Measurements from ENCODE around the gene CTTNBP2NL. TPM values are rescaled to one million over a fixed set of nuclear protein-coding genes. Genes with fewer than 3 reads are reported as not detected.

CTTNBP2NL gene, protein sequence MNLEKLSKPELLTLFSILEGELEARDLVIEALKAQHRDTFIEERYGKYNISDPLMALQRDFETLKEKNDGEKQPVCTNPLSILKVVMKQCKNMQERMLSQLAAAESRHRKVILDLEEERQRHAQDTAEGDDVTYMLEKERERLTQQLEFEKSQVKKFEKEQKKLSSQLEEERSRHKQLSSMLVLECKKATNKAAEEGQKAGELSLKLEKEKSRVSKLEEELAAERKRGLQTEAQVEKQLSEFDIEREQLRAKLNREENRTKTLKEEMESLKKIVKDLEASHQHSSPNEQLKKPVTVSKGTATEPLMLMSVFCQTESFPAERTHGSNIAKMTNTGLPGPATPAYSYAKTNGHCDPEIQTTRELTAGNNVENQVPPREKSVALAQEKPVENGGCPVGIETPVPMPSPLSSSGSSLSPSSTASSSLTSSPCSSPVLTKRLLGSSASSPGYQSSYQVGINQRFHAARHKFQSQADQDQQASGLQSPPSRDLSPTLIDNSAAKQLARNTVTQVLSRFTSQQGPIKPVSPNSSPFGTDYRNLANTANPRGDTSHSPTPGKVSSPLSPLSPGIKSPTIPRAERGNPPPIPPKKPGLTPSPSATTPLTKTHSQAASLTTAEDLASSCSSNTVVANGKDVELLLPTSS
- total RNA-seq = 13.7 and 28.8 TPM in 2 replicates

GRCh38 chr1:112395821-112396652, at the start of gene CTTNBP2NL:
TSS of gene CTTNBP2NL (plus strand) at chr1:112396214. CDS start at chr1:112416166, 19,952 bp downstream.

DNA sequence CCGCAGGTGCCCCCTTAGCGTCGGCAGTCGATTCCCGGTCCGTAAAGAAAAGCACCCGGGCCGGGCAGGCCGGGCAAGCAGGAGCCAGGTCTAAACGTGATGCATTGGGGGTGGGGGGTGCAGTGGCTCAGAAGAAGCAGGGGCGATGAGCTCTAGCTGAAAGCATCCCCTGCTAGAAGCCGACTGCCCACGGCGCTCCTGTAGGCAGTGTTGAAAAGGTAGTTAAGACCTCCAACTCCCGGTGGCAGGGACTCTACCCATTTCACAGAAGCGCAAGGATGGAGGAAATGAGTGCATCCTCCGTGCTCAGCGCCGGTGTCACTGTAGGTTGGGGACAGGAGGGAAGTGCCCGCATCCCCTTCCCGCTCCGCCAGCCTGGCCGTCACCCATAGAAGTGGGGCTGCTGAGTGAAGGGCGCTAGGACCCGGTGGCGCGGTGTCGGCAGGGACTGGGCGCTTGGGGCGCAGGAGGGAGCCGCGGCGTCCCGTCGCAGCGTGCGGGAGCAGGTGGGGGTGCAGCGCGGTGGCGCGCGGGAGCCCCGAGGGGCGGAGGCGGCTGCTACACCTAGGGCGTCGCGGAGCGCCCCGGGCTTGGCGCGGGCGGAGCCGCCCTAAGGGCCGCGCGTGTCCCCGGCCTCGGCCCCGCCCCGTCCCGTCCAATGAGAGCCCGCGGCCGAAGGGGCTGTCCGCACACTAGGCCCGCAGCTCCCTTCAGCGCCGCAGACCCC, 112.4 kb downstream of the CTTNBP2NL start, which contains the start of gene WNT2B:
WNT2B (plus strand) TSS at position 688 of the 727 bp plus-strand sequence. CDS start 298 bp downstream, outside the sequence.

Other genes starting within 250 kb of the CTTNBP2NL start
- 0.89 and 3.0 TPM in 2 replicates for gene WNT2B, start 112.8 kb downstream of the CTTNBP2NL start, total RNA-seq
- 15.8 and 17.5 TPM in 2 replicates for gene ST7L, start 222.9 kb downstream of the CTTNBP2NL start, total RNA-seq
- 208 and 307 TPM in 2 replicates for gene CAPZA1, start 223.6 kb downstream of the CTTNBP2NL start, total RNA-seq

All from smooth muscle cell of the umbilical artery (primary cell).